Fibroblast of villous mesenchyme (primary cell): ENCODE data around the gene DYNLT5. TPM values are rescaled to one million over a fixed set of nuclear protein-coding genes. Genes with fewer than 3 reads are reported as not detected.
A peak's percentile ranks its signal among the peaks of the same experiment; 100 is the strongest.

Experiments used
- DNase-seq: peaks from one replicate; pipeline ENCODE4 v3.0.0-alpha.2; 2010; ENCODE audit warnings: low read depth
- H3K4me3 ChIP-seq: 2 replicates; pipeline ENCODE4 v1.5.1; 2011; ENCODE audit warnings: low read depth, mild to moderate bottlenecking, low read length
- total RNA-seq: library from RNA; depleted of rRNA; stranded (reverse); fragments of >200 nt; gene quantifications from 2 replicates; pipeline ENCODE4 v1.2.3, GENCODE V29; 2012
- TF ChIP-seq, protein P1 (sequence below): IDR thresholded peaks from 2 replicates; pipeline ENCODE4 v1.5.1; 2012; ENCODE audit warnings: low read depth, mild to moderate bottlenecking, low read length; ENCODE audit not compliant: insufficient read depth

Gene DYNLT5
- total RNA-seq, 1 donor: 1.7 TPM

DNA sequence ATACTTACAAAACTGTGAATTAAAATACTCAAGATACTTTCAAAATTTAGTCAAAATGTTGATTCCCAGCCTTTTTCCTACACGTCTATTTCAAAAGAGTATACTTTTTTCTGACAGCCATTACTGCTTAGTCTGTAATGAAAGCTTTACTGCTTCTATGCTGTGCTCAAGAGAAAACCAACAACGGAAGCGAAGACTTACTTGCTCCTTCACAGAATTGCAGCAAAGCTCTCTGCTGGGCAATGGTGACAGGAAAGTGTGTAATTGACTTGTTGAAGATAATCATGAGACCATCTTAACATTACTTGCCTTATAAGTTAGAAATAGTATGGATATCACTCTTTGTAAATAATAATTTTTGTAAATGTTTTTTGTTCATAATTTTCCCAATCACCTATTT lies 1.7 kb upstream of the DYNLT5 start:
- TF ChIP-seq, protein P1, sequence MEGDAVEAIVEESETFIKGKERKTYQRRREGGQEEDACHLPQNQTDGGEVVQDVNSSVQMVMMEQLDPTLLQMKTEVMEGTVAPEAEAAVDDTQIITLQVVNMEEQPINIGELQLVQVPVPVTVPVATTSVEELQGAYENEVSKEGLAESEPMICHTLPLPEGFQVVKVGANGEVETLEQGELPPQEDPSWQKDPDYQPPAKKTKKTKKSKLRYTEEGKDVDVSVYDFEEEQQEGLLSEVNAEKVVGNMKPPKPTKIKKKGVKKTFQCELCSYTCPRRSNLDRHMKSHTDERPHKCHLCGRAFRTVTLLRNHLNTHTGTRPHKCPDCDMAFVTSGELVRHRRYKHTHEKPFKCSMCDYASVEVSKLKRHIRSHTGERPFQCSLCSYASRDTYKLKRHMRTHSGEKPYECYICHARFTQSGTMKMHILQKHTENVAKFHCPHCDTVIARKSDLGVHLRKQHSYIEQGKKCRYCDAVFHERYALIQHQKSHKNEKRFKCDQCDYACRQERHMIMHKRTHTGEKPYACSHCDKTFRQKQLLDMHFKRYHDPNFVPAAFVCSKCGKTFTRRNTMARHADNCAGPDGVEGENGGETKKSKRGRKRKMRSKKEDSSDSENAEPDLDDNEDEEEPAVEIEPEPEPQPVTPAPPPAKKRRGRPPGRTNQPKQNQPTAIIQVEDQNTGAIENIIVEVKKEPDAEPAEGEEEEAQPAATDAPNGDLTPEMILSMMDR: no peak
- DNase-seq: no peak
- H3K4me3 ChIP-seq: no peak overlapping the region

DNA sequence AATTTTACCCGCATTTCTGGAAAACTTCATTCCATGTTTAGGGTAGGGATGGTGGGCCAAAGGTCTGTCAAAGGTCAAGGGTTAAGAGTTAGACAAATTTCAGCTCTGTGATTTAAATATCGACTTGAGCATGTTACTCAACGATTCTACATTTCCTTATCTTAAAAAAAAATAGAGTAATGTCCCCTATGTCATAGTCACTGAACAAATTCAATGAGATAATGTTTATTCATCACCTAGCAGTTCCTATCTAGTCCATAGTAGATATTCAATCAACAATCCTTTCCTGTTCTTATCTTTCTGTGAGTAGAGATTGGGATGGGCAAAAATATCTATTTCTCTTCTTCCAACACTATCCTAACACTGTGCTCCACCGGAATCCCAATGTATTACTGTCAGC lies 1.1 kb upstream of the DYNLT5 start:
- DNase-seq: no peak
- TF ChIP-seq, protein P1: no peak
- no peak overlapping the region for H3K4me3 ChIP-seq

DNA sequence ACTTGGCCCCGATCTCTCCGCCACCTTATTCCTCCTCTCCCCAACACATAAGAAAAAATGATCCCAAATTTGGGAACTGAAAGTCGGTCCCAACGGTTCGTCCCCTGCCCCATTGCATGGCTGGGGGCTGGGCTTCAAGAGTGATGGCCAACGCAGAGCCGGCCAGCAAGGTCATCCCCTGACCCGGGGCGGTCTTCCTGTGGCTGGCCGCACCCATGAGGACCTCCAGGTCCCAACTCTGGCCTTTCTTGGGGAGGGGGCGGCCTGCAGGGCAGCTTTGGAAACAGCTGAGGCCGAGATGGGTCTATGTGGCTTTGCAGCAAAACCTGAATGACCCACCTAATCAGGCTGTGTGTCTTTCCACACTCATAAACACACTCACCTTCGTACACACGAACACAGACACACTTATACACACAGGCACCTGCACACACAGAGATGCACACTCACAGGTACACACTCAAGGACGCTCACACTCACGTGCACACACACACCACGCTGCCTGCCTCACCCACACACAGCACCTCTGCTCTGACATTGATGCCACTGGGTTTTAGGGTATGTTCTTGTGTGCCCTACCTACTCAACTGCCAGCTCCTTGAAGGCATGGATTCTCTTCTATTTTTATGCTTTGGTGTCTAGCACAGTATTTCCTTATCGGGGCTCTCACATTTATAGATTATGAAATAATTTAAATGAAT lies 562 bp downstream of the DYNLT5 start:
- TF ChIP-seq, protein P1: no peak
- H3K4me3 ChIP-seq: peak overlapping the region; percentile 59
- no peak for DNase-seq

DNA sequence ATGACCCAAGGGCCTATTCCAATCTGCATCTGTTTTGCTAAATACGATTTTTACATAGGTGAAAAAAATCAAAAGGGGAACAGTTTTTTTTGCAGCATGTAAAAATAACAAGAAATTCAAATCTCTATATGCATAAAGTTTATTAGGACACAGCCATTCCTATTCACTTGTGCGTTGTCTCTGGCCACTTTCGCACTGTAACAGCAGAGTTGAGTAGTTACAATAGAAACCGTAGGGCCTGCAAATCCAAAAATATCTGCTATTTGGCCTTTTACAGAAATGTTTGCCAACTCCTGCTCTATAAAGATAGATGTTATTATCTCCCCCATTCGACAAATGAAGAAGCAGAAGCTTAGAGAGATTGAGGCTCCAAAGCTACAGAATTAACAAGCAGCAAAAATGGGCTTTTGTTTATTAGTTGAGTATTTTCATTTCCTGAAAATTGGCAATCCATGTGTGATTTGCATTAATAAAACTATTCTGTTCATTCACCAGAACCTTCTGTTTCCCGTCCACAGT lies 5.5 kb downstream of the DYNLT5 start:
- no peak for DNase-seq
- H3K4me3 ChIP-seq: no peak overlapping the region
- TF ChIP-seq, protein P1: no peak

DNA sequence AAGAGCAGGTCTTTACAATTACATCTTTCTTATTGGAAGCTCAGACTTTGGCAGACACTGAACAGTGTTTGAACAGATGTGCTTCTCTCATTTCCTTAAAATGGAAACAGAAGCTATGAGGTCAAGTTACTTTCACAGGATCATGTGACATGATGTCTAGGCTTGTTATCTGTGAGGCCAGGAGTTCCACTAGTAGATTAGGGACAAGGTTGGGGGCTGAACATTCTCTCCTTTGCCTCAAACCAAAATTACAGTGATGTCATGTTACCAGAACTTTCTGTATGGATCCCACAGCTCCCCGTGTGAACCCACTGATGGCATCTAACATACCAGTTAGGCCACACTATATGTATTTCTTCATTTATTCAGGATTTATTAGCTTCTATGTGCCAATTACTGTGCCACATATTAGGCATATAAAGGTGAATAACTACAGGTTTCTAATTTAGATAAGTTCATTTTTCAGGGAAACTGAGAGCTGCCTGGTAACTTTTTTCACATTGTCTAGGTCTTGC lies 6.0 kb downstream of the DYNLT5 start:
- H3K4me3 ChIP-seq: no peak overlapping the region
- TF ChIP-seq, protein P1: no peak
- DNase-seq: peak; percentile 45

DNA sequence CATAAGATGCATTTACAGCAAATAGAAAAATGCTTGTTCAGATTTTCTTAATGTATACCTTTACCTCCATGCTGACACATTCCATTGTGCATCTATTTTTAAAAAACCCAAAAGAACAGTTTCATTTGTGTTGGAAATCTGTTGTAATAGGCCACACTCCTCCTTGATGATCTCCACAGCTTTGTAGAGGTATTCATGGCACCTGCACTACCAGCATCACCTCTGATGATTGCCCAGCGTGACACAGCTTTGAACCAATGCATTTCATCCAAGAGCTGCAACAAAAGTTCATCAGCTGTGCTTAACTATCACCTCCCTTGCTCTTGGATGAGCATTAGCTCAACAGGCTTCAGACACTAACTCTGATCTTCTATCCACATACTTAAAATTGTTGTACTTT lies 8.2 kb downstream of the DYNLT5 start:
- TF ChIP-seq, protein P1: no peak
- no peak for DNase-seq
- no peak overlapping the region for H3K4me3 ChIP-seq
